NCI-H146 (cell line): ENCODE results near the gene SETSIP.
A peak's percentile ranks its signal among the peaks of the same experiment; 100 is the strongest.
"Not testable (repeated sequence)": the region's sequence is repeated elsewhere in the genome, so short reads cannot be mapped to it uniquely, and the experiment has no call there.

ENCODE experiments used
- DNase-seq: peaks from one replicate; lab custom pipeline; 2025; lab: John Stamatoyannopoulos, UW

SETSIP gene

GRCh38 chr1:92075311-92075710 is at the start of gene SETSIP:
Gene SETSIP, minus strand, starts transcription at chr1:92075411. Its CDS starts 0 bp downstream, at chr1:92075411.
- DNase-seq: no peak

- DNase-seq: no peak
Measured at GRCh38 chr1:92123868-92124267, 48.7 kb upstream of the SETSIP start.

GRCh38 chr1:92118826-92119225 is 43.6 kb upstream of the SETSIP start:
- DNase-seq: no peak

DNA sequence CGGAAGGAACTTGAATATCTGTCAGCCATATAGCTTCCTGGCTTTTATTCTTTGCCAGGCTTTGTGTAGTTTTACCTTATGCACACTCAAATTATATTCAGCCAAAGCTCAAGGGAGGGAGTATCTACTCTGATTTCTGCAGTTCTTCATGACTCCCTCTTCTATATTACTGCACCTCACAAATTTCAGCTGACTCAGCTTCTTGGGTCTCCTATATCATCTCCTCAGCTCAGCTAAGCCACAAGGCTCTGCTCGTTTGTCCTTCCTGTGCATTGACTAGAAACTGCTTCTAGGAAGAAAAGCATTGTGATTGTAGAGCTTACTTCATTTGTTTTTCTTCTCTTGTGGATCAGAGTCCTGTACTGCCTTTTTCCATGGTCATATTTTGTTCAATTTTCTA is 42.3 kb upstream of the SETSIP start:
- no peak for DNase-seq

DNA sequence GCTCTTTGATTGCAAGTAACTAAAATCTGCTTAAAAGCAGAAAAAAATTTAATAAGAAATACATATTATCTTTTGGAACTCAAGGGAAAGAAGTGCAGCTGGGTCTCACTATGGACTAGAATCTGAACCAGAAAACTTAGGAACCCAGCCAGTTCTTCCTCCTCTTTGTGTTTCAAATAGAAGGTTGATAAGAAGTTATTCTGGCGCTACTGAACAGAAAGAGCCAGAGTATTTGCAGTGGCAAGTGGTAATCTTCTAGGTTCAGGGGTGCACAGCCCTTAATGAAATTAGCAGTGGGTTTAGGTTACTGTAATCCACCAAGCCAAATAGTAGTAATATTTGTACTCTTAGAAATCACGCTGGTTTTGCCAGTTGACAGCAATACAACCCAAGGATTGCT is 33.4 kb upstream of the SETSIP start:
- DNase-seq: no peak

- DNase-seq: no peak
Measured at GRCh38 chr1:92105546-92106081, 30.4 kb upstream of the SETSIP start.

- DNase-seq: no peak
Measured at GRCh38 chr1:92096317-92096716, 21.1 kb upstream of the SETSIP start.

DNA sequence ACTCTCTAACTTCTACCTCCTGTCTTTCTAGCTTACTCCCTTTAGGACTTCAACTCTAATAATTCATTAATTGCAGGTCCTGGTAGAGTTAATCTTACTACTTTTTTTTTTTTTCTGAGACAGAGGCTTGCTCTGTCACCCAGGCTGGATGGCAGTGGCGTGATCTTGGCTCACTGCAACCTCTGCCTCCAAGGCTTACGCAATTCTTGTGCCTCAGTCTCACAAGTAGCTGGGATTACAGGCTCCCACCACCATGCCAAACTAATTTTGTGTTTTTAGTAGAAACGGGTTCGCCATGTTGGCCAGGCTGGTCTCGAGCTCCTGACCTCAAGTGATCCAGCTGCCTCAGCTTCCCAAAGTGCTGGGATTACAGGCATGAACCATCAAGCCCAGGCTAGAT is 20.7 kb upstream of the SETSIP start:
- DNase-seq: no peak

GRCh38 chr1:92094595-92094994 is 19.4 kb upstream of the SETSIP start:
- no peak for DNase-seq

DNA sequence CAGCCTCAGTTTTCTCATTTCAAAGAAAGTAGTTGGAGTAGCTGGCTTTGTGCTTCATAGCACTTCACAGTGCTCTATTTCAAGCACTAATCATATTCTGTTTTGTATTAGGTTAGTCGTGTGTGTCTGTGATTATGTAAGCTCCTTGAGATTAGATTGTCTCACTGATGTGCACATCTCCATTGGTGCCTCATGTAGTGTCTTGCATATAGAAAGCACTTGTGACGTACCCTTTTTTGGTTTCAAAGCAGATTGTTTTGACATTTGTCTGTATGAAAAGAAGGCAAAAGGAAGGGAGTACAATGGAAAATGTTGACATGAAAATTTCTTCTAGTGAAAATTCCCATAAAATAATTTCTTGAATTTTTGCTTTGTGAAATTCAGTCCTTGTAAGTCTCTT is 18.9 kb upstream of the SETSIP start:
- DNase-seq: no peak

GRCh38 chr1:92091625-92092024 is 16.4 kb upstream of the SETSIP start:
- DNase-seq: no peak

- no peak for DNase-seq
Measured at GRCh38 chr1:92087542-92087941, 12.3 kb upstream of the SETSIP start.

DNA sequence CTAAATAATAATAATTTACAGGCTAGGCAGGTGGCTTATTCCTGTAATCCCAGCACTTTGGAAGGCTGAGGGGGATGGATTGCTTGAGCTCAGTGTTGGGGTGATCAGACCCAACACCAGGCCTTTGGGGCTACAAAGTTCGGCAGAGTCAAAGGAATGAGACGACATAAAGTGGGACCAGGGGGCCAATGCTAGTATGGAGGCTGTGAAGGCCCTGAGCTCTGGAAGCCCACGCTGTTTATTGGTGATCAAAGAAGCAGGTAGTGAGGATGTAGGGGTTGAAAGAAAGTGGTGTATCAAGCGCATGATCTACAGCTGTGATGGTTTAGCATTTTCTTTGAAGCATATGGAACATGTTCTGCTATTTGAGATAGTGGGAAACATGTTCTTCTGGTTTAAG is 10.5 kb upstream of the SETSIP start:
- DNase-seq: no peak

GRCh38 chr1:92084651-92085050 is 9.4 kb upstream of the SETSIP start:
- DNase-seq: no peak

DNA sequence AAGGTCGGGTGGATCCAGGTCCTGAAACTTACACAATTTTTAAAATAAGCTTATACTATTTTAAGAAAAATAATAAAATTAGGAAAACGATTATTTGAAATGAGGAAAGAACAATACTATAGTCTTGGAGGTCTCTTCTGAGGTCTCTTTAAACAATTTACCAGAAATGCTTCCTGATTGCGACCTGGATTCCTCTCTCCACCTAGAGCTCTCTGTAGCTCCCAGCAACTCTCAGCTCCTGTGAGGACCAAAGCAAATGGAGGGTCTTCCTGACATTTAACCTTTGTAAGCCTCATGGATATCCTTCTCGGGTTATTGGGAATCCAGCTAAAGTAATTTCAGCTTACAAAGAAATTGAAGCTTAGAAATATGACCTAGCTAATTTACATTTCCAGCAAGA is 5.8 kb upstream of the SETSIP start:
- no peak for DNase-seq

DNA sequence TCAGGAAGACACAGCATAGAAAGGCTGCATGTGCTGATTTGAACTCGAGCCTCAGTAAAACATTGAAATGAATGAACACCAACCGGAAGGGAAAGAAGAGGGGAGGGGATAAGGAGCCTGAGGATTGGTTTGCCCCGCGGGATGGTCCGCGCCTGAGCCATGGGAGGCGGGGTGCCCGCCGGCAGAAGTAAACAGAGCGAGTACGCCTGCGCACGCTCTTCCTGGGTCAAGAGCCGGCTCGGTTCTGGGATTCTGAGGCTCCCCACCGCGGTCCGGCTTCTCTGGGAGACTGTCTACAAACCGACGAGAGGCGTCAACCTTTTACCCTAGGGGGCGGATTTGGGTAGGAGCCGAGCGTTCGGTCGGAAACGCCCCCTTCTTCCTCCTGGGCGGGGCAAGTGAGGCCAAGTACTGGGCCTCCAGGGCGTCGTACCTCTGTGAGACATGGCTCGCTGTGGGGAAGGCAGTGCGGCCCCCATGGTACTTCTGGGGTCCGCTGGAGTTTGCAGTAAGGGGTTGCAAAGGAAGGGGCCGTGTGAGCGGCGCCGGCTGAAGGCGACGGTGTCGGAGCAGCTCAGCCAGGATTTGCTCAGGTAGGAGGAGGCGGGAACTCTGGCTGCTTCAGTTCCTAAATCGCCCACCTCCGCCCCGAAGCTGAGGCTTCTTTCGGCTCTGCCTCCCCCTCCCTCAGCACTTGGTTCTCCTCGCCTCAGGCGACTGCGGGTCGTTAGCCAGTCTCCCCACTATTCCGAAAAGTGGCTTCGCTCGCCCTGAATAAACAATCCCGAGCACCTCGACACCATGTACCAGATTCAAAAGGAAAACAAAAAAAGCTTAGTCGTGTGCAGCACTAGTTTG is 5.1 kb upstream of the SETSIP start, which contains the start of gene BTBD8:
BTBD8 (plus strand) TSS at position 218 of the 858 bp plus-strand sequence; CDS start at position 445, 227 bp downstream.
- peak; percentile 90 for DNase-seq

DNA sequence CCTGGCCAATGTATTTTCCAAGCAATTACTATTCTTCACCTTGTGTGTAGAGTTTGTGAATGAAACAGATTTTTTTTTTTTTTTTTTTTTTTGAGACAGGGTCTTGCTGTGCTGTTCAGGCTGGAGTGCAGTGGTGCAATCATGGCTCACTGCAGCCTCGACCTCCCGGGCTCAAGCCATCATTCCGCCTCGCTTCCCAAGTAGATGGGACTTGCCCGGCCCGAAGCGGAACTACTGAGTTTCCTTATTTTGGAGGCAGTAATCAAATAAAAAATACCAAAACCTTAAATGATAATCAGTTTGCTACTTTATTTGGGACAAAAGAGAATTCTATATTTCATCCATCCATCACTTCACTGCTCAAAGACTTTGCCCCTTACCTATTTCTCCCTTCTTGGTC is 4.2 kb upstream of the SETSIP start:
- DNase-seq: no peak

- DNase-seq: not testable (repeated sequence)
Measured at GRCh38 chr1:92078077-92078476, 2.9 kb upstream of the SETSIP start.

GRCh38 chr1:92076363-92076762 is 1.2 kb upstream of the SETSIP start:
- DNase-seq: no peak

- DNase-seq: not testable (repeated sequence)
Measured at GRCh38 chr1:92074446-92074845, 765 bp downstream of the SETSIP start.

GRCh38 chr1:92070892-92071291 is 4.3 kb downstream of the SETSIP start:
- DNase-seq: no peak

GRCh38 chr1:92066321-92066720 is 8.9 kb downstream of the SETSIP start:
- DNase-seq: no peak

GRCh38 chr1:92065042-92065441 is 10.2 kb downstream of the SETSIP start:
- DNase-seq: no peak

DNA sequence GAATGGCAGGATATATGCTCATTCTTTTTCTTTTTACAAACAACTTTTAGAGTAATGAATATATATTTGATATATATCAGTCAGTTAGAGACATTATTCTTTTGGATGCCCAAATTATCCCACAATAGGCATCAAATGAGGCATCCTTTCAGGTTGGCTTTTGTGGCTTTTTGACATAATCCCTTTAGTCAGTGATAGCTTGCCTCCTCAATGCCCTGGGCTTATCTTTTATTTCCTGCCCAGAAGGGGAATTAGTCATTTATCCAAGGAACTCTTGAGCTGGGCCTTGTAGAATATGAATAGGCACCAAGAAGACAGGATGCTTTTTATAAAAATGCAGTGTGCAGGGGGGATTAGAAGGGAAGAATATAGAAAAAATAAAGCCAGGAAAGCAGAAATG is 23.3 kb downstream of the SETSIP start:
- no peak for DNase-seq
